Measurements from ENCODE around the gene USP15. TPM values are rescaled to one million over a fixed set of nuclear protein-coding genes. Genes with fewer than 3 reads are reported as not detected.

Gene USP15
- total RNA-seq, 3 donors from 2014 or later (not counting 1 experiment from before 2014, with no cell fraction given), result 188 to 251 (median 197) TPM

- Mint-ChIP-seq H3K4me3 (no peak overlapping the region), H3K4me1 (peaks cover 15 to 20% of the 10 kb centered on the region in 2 donors), H3K27me3 (ENCODE audit: low read depth in 2 of 2) (peaks cover 32 to 62% of the 10 kb centered on the region in 2 donors), H3K9me3 (no peaks in the 10 kb centered on the region), H3K36me3 (no peaks in the 10 kb centered on the region), H3K27ac (no peak overlapping the region)
- Histone ChIP-seq H3K9me3 (ENCODE audit: control insufficient read depth, insufficient read depth, low read length) (no peaks in the 10 kb centered on the region), H3K27ac (ENCODE audit: low read length) (no peak overlapping the region), H3K4me1 (ENCODE audit: control insufficient read depth, insufficient read depth, low read length) (peaks cover 15% of the 10 kb centered on the region), H3K36me3 (ENCODE audit: control insufficient read depth, insufficient read depth, low read length) (no peaks in the 10 kb centered on the region), H3K27me3 (ENCODE audit: control insufficient read depth, insufficient read depth, low read length) (peaks cover 9% of the 10 kb centered on the region), H3K4me3 (ENCODE audit: low read length) (no peak overlapping the region)
- TF ChIP-seq CTCF (IDR thresholded peaks at IDR 0.05), result no peak
- intact Hi-C loops (cut with micrococcal nuclease), result loop anchor here (10.0 kb wide), 1 partner anchor 149 kb away; no protein-coding TSS in a partner anchor
- WGBS (ENCODE audit: insufficient coverage), result 92% methylated on average over 12 of the region's 12 CpGs
- DNase-seq, result no peak
- ATAC-seq, result no peak
These were observed 175.9 kb downstream of the USP15 start for GRCh38 chr12:62436164-62436503.

- intact Hi-C loops (cut with micrococcal nuclease), result loop anchor here (1.0 to 10.0 kb wide), 3 partner anchors 147 to 361 kb away; no protein-coding TSS in a partner anchor
- Histone ChIP-seq H3K4me1 (ENCODE audit: control insufficient read depth, insufficient read depth, low read length) (peaks cover 15% of the 10 kb centered on the region), H3K36me3 (ENCODE audit: control insufficient read depth, insufficient read depth, low read length) (no peaks in the 10 kb centered on the region), H3K9me3 (ENCODE audit: control insufficient read depth, insufficient read depth, low read length) (no peaks in the 10 kb centered on the region), H3K27ac (ENCODE audit: low read length) (no peak overlapping the region), H3K27me3 (ENCODE audit: control insufficient read depth, insufficient read depth, low read length) (peaks cover 9% of the 10 kb centered on the region), H3K4me3 (ENCODE audit: low read length) (no peak overlapping the region)
- 42% methylated on average over 6 of the region's 6 CpGs for WGBS (ENCODE audit: insufficient coverage)
- Mint-ChIP-seq H3K9me3 (no peaks in the 10 kb centered on the region), H3K27ac (no peak overlapping the region), H3K4me1 (peaks cover 15 to 20% of the 10 kb centered on the region in 2 donors), H3K4me3 (no peak overlapping the region), H3K27me3 (ENCODE audit: low read depth in 2 of 2) (peaks cover 26 to 55% of the 10 kb centered on the region in 2 donors), H3K36me3 (no peaks in the 10 kb centered on the region)
- ATAC-seq (peak; percentile 48 to 54 (median 52)), DNase-seq (peak in 1 of 2 donors; percentile 74)
- peak; percentile 76 for TF ChIP-seq CTCF (IDR thresholded peaks at IDR 0.05)
These were observed 178.0 kb downstream of the USP15 start for GRCh38 chr12:62438098-62438692.

- Histone ChIP-seq H3K4me1 (ENCODE audit: control insufficient read depth, insufficient read depth, low read length) (no peaks in the 10 kb centered on the region), H3K27me3 (ENCODE audit: control insufficient read depth, insufficient read depth, low read length) (no peaks in the 10 kb centered on the region), H3K9me3 (ENCODE audit: control insufficient read depth, insufficient read depth, low read length) (peaks cover 4% of the 10 kb centered on the region), H3K27ac (ENCODE audit: low read length) (no peak overlapping the region), H3K36me3 (ENCODE audit: control insufficient read depth, insufficient read depth, low read length) (no peaks in the 10 kb centered on the region), H3K4me3 (ENCODE audit: low read length) (no peak overlapping the region)
- H3K27ac Mint-ChIP-seq, result no peak overlapping the region
- H3K4me3 Mint-ChIP-seq, result no peak overlapping the region
- H3K36me3 Mint-ChIP-seq, result peaks cover 8% of the 10 kb centered on the region
- ATAC-seq, result no peak
- TF ChIP-seq CTCF (IDR thresholded peaks at IDR 0.05), result no peak
- H3K9me3 Mint-ChIP-seq, result peaks cover 3 to 4% of the 10 kb centered on the region in 2 donors
- no peak for DNase-seq
- H3K27me3 Mint-ChIP-seq (ENCODE audit: low read depth in 2 of 2), result peaks cover 8 to 30% of the 10 kb centered on the region in 2 donors
- H3K4me1 Mint-ChIP-seq, result no peaks in the 10 kb centered on the region
- intact Hi-C loops (cut with micrococcal nuclease), result no loop called here
- WGBS (ENCODE audit: insufficient coverage), result 88% methylated on average over 1 of the region's 2 CpGs
These were observed 186.7 kb downstream of the USP15 start for GRCh38 chr12:62446754-62447452.
